Activated CD8-positive, alpha-beta T cell treated with anti-CD3 and anti-CD28 coated beads for 36 hours (primary cell): ENCODE data around the gene DNAH1. TPM values are rescaled to one million over a fixed set of nuclear protein-coding genes. Genes with fewer than 3 reads are reported as not detected.

Experiments
- ATAC-seq: fragments of 200-7000 bp; cut with Tn5 transposase; one replicate; pipeline ENCODE4 v1.10.0; 2021; ENCODE audit warnings: mild to moderate bottlenecking, moderate library complexity
- CTCF ChIA-PET: fragments of 350-600 bp; sonication (Branson Sonifier 250); formaldehyde crosslinking; loops from one replicate; lab custom pipeline; 2021; ENCODE audit warnings: antibody characterized with exemption; lab: Charles Lee
- POLR2A ChIA-PET: fragments of 350-600 bp; sonication (Branson Sonifier 250); formaldehyde crosslinking; loops from one replicate; lab custom pipeline; 2021; ENCODE audit warnings: antibody characterized with exemption; lab: Charles Lee
- DNase-seq: peaks from one replicate; pipeline ENCODE4 v3.0.0-alpha.2; 2020
- H3K27ac Mint-ChIP-seq: one replicate; pipeline ENCODE4 v1.8.0; 2021; ENCODE audit warnings: mild to moderate bottlenecking, mixed read lengths
- H3K27me3 Mint-ChIP-seq: one replicate; pipeline ENCODE4 v1.8.0; 2021; ENCODE audit warnings: mixed read lengths
- H3K36me3 Mint-ChIP-seq: one replicate; pipeline ENCODE4 v1.8.0; 2021; ENCODE audit warnings: low read depth, mixed read lengths
- H3K4me1 Mint-ChIP-seq: one replicate; pipeline ENCODE4 v1.8.0; 2021; ENCODE audit warnings: low read depth, mixed read lengths
- H3K4me3 Mint-ChIP-seq: one replicate; pipeline ENCODE4 v1.8.0; 2021; ENCODE audit warnings: mild to moderate bottlenecking, moderate library complexity, mixed read lengths
- H3K9me3 Mint-ChIP-seq: one replicate; pipeline ENCODE4 v1.8.0; 2021; ENCODE audit warnings: mixed read lengths
- CTCF ChIP-seq: fragments of 200-600 bp; IDR thresholded peaks from one replicate; pipeline ENCODE4 v1.8.0; 2022; ENCODE audit warnings: antibody characterized with exemption, mild to moderate bottlenecking
- intact Hi-C: fragments of 100-400 bp; cut with micrococcal nuclease; formaldehyde crosslinking; loops from one replicate; pipeline ENCODE4 v1.10.0; 2022
- total RNA-seq, 2 experiments: library from RNA; stranded (reverse); gene quantifications; one replicate each; pipeline ENCODE4 v1.2.3, GENCODE V29; 2021

DNAH1 gene
- total RNA-seq, 2 experiments from 2014 or later, result 9.2 to 10.2 TPM

- intact Hi-C loops, result loop anchor here (2.0 kb wide), 1 partner anchor 40 kb away; the partner anchor contains the start of gene TWF2
- H3K4me3 Mint-ChIP-seq, result peak within 1 kb of the TSS; percentile 99
- H3K36me3 Mint-ChIP-seq, result peaks cover 67% of the 10 kb centered on the region
- H3K4me1 Mint-ChIP-seq, result peaks cover 50% of the 10 kb centered on the region
- ATAC-seq (peak; percentile 72), DNase-seq (peak; percentile 98)
- CTCF ChIA-PET, result interaction anchor here (0.9 to 10.1 kb wide), 14 partner anchors 22 to 296 kb away, joined by 3 to 93 read pairs (median 7); partner anchors contain the start of genes TLR9 and TWF2
- no peaks in the 10 kb centered on the region for H3K27me3 Mint-ChIP-seq
- POLR2A ChIA-PET, result interaction anchor here (0.6 to 31.0 kb wide), 18 partner anchors 9 to 287 kb away, joined by 3 to 949 read pairs (median 5); partner anchors contain the start of genes DUSP7, GLYCTK, PPM1M and RPL29
- TF ChIP-seq CTCF, result peak; percentile 69
- peak within 1 kb of the TSS; percentile 96 for H3K27ac Mint-ChIP-seq
- no peaks in the 10 kb centered on the region for H3K9me3 Mint-ChIP-seq
Observed at GRCh38 chr3:52278510-52279069, 37.5 kb upstream of the DNAH1 start, which contains the start of gene WDR82. TSS of gene WDR82 (minus strand) at chr3:52278649. CDS start at chr3:52278361, 288 bp downstream.

- Mint-ChIP-seq H3K27me3 (no peaks in the 10 kb centered on the region), H3K36me3 (peaks cover 58% of the 10 kb centered on the region), H3K9me3 (no peaks in the 10 kb centered on the region), H3K4me1 (peaks cover 49% of the 10 kb centered on the region), H3K27ac (peak overlapping the region; percentile 96), H3K4me3 (peak overlapping the region; percentile 99)
- ATAC-seq (no peak), DNase-seq (no peak)
- ChIA-PET CTCF (interaction anchor here (0.9 to 10.1 kb wide), 14 partner anchors 11 to 297 kb away, joined by 3 to 93 read pairs (median 7); partner anchors contain the start of genes TLR9 and TWF2), POLR2A (interaction anchor here (0.8 to 31.0 kb wide), 12 partner anchors 9 to 288 kb away, joined by 3 to 949 read pairs (median 5); partner anchors contain the start of genes GLYCTK, PPM1M, RPL29 and TLR9)
- no peak for TF ChIP-seq CTCF
- intact Hi-C loops, result loop anchor here (2.0 kb wide), 1 partner anchor 41 kb away; the partner anchor contains the start of gene TWF2
Observed at GRCh38 chr3:52279596-52279995, 36.5 kb upstream of the DNAH1 start.

GRCh38 chr3:52280050-52280461, 36.1 kb upstream of the DNAH1 start:
- CTCF ChIA-PET, result interaction anchor here (0.9 to 10.1 kb wide), 10 partner anchors 10 to 60 kb away, joined by 3 to 93 read pairs (median 12); partner anchors contain the start of genes TLR9 and TWF2
- POLR2A ChIA-PET, result interaction anchor here (0.7 to 31.0 kb wide), 9 partner anchors 8 to 127 kb away, joined by 3 to 949 read pairs (median 5); partner anchors contain the start of genes GLYCTK, PPM1M, TLR9 and TWF2
- Mint-ChIP-seq H3K27ac (peak overlapping the region; percentile 96), H3K36me3 (peaks cover 54% of the 10 kb centered on the region), H3K4me1 (peaks cover 51% of the 10 kb centered on the region), H3K27me3 (no peaks in the 10 kb centered on the region), H3K9me3 (no peaks in the 10 kb centered on the region), H3K4me3 (peak overlapping the region; percentile 99)
- intact Hi-C loops, result no loop called here
- no peak for TF ChIP-seq CTCF
- ATAC-seq (no peak), DNase-seq (no peak)

- CTCF ChIA-PET, result interaction anchor here (0.8 to 10.1 kb wide), 11 partner anchors 7 to 62 kb away, joined by 3 to 93 read pairs (median 5); partner anchors contain the start of gene TWF2
- no peaks in the 10 kb centered on the region for H3K9me3 Mint-ChIP-seq
- peak overlapping the region; percentile 53 for H3K4me3 Mint-ChIP-seq
- ATAC-seq (peak; percentile 13), DNase-seq (peak; percentile 70)
- peaks cover 56% of the 10 kb centered on the region for H3K4me1 Mint-ChIP-seq
- H3K36me3 Mint-ChIP-seq, result peaks cover 39% of the 10 kb centered on the region
- POLR2A ChIA-PET, result interaction anchor here (0.7 to 31.0 kb wide), 8 partner anchors 9 to 430 kb away, joined by 3 to 949 read pairs (median 4); partner anchors contain the start of genes NISCH, PPM1M, TLR9 and TWF2
- intact Hi-C loops, result no loop called here
- H3K27me3 Mint-ChIP-seq, result no peaks in the 10 kb centered on the region
- H3K27ac Mint-ChIP-seq, result peak overlapping the region; percentile 80
- no peak for TF ChIP-seq CTCF
Observed at GRCh38 chr3:52281981-52282801, 33.9 kb upstream of the DNAH1 start.
